ENCODE measurements around the gene LRRC41.

GRCh38 chr1:46281021-46281420, 22.4 kb downstream of the LRRC41 start:
- TF ChIP-seq CTCF (IDR thresholded peaks at IDR 0.05) (no peak), EP300 (IDR thresholded peaks at IDR 0.05) (no peak), POLR2AphosphoS5 (IDR thresholded peaks at IDR 0.05) (no peak), POLR2A (IDR thresholded peaks at IDR 0.05) (no peak)
